Hepatocyte (in vitro differentiated cells): Measurements from ENCODE around the gene UGT8.

Source experiments
- CTCF ChIP-seq: fragments of 200-600 bp; sonication (generic); IDR thresholded peaks from 2 replicates; pipeline ENCODE4 v1.5.1; 2016; ENCODE audit warnings: antibody characterized with exemption, mild to moderate bottlenecking; ENCODE audit not compliant: poor library complexity
- EZH2phosphoT487 ChIP-seq: fragments of 200-600 bp; sonication (generic); IDR thresholded peaks from one replicate; pipeline ENCODE4 v1.6.1; 2018; ENCODE audit warnings: antibody characterized with exemption, mild to moderate bottlenecking, low read depth, moderate library complexity; ENCODE audit not compliant: unreplicated experiment, severe bottlenecking

GRCh38 chr4:114600672-114601071 lies 2.1 kb downstream of the UGT8 start:
- no peak for TF ChIP-seq EZH2phosphoT487
- TF ChIP-seq CTCF, result no peak
